ENCODE measurements around the gene XKR3.

- TF ChIP-seq EZH2 (IDR thresholded peaks at IDR 0.05) (no peak), POLR2AphosphoS5 (IDR thresholded peaks at IDR 0.05; ENCODE audit: borderline replicate concordance, low read depth, low read length) (no peak)
These were observed 20.7 kb upstream of the XKR3 start for GRCh38 chr22:16845881-16846280.

Measured in SK-N-MC (cell line).